ENCODE results near the gene HLA-DPB1.

HLA-DPB1 gene

GRCh38 chr6:33104887-33105286 lies 29.1 kb downstream of the HLA-DPB1 start:
- DNase-seq (ENCODE audit: low spot score), result no peak

- no peak for DNase-seq (ENCODE audit: low spot score)
Observed at GRCh38 chr6:33105386-33105785, 29.6 kb downstream of the HLA-DPB1 start.

DNA sequence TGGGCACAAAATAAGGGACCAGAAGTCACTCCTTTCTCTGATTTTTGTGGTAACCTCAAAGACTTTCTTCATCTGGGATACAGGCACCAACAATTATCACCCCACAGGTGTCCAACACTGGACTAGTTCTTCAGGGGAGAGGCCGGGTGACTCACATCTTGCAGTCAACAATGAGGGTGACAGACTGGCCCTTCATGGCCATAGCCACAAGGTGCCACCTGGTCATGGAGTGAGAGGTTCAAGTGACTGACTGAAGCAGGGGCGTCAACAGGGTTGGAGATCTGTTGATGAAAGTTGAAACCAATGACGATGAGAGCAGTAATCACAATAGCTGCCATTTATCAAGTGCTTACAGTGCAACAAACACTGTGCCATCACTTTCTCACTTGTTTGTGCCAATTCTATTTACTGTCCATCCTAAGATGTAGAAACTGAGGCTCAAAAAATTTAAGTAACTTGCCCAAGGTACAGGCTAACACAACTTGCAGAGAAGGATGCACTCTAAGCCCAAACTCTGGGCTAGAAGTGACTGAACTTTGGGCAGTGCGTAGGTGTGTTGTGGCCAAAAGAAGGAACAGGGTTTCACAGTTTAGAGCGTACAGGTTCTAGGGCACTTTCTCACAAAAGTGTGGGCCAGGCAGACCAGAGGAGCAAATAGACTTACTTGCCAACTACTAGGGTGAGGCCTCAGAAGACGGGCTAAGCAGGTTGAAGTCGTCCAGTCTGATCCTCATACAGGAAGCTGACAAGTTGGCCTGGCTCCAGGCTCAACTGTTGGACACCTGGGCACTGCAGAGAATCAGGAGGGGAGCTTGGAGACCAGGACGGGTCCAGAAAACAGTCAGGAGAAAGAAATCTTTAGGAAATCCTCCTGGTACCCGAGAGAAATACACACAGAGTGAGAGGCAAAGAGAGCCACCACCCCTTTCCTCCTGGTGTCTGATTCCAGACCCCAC lies 30.4 kb downstream of the HLA-DPB1 start:
- no peak for DNase-seq (ENCODE audit: low spot score)

- DNase-seq (ENCODE audit: low spot score), result no peak
Observed at GRCh38 chr6:33107641-33108040, 31.9 kb downstream of the HLA-DPB1 start.

- DNase-seq (ENCODE audit: low spot score), result no peak
Observed at GRCh38 chr6:33108307-33108706, 32.5 kb downstream of the HLA-DPB1 start.

- no peak for DNase-seq (ENCODE audit: low spot score)
Observed at GRCh38 chr6:33112148-33112547, 36.4 kb downstream of the HLA-DPB1 start.

DNA sequence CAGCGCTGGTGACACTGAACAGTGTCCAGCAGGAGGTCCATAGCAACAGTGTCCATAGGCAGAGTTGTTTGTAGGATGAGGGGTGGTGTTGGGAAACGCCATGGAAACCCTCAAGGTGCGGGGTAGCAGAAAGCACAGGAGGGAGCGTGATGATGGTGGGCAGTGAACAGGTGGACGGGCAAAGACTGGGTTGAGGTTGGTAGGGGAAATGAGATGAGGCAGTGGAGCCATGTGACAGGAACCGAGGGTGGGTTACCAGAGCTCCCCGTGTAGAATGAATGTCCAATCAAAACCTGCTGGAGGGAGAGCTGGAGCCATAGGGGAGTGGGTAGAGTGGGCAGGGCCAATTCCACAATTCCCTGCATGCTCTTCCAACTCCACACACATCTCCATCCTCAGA lies 38.0 kb downstream of the HLA-DPB1 start:
- DNase-seq (ENCODE audit: low spot score), result no peak

DNA sequence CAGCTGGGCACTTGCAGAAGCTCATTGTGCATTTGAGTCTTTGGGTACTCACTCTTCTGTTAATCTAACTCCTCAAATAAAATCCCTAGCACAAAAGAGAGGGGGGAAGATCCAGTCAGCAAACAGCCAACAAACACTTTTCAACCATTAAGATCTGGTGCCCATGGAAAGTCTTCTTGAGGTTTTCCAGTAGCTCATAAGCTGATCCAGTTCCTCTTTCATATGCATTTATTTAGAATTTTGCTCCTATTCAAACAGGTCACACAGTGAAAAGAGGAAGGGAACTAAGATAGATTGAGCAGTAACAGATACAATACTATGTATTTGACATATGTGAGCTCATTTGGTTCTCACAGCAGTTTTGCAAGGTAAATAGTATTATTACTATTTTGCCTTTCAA lies 38.6 kb downstream of the HLA-DPB1 start:
- DNase-seq (ENCODE audit: low spot score), result no peak

- DNase-seq (ENCODE audit: low spot score), result no peak
Observed at GRCh38 chr6:33116417-33116816, 40.6 kb downstream of the HLA-DPB1 start.

DNA sequence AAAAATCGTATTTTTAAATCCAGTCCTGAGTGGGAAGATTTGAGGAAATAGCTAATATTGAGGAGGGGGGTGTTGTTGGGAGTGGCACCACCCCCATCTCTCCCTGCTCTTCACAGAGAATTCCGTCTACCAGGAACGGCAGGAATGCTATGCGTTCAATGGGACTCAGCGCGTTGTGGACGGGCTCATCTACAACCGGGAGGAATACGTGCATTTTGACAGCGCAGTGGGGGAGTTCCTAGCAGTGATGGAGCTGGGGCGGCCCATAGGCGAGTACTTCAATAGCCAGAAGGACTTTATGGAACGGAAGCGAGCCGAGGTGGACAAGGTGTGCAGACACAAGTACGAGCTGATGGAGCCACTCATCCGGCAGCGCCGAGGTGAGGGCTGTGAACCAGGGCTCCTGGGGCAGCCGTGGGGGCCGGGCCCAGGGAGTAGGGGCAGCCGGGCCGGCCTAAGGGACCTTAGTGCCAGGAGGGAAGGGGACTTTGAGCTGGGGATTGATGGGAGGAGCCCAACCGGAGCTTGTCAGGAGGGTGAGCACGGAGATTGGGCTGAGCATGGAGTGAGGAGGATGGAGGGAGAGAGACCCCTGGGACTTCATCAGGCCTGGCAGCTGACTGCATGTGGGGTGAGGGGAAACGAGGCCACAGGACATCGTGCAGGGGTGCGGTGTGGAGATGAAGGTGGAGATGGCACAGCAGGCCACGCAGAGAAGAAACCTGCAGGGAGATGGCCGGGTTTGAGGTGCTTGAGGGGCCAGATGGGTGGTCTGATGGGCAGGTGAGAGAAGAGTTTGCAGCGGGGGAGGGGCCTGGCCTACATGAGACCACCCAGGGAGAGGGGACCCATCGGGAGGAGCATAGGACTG lies 41.3 kb downstream of the HLA-DPB1 start:
- DNase-seq (ENCODE audit: low spot score), result no peak

DNA sequence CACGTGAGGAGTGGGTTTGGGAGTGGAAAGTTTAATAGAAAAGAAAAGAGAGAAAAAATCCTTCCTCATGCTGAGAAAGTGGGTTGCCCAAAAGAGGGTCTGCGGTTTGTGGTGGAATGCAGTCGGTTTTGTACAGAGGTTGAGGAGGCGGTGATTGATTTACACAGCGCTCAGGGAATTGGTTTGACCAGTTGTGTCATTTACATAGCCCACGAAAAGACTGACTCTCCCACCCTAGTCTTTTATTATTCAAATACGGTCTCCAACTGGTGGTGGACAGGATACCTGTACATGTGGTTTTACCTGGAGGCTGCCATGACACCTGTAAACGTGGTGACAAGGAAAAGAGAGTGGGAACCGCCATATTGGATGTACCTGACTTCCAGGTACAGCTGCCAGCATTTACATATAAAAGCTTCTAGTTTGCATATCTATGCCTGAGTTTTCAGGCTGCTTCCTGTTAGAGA lies 42.1 kb downstream of the HLA-DPB1 start:
- DNase-seq (ENCODE audit: low spot score), result no peak

- no peak for DNase-seq (ENCODE audit: low spot score)
Observed at GRCh38 chr6:33118525-33119123, 42.8 kb downstream of the HLA-DPB1 start.

DNA sequence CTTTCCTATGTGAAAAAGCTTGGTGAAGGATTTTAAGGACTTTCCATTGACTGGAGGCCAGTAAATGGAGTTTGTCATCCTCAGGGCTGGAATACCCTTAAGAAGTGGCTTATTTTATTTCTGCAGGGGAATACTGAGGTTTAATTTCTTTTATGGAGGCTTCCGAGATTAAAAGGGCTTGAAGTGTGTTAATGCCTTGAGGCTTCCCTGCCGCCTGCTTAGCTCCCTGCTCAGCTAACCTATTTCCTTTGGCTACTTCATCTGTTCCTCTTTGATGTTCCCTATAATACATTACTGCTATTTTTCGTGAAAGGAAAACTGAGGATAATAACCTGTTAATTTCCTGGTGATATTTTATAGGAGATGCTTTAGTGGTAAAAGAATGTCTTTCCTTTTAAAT lies 44.2 kb downstream of the HLA-DPB1 start:
- no peak for DNase-seq (ENCODE audit: low spot score)

DNA sequence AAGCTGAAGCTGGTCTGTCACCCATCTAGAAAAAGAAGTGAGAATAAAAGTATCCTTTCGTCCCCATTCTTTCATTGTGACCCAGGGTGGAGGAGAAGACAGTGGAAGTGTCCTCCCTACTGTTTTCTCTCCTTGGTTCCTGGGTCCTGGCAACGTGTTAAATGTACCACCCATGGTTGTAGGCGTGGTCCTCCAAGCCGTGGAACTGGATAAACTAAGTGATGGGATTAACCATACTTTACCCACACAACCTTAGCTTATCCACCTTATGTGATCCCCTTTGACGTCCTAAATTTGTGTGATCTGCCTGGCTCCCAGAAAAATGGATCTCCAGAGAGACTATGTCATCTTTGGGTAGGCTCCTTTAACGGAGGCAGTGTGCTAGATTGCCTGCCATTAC lies 47.4 kb downstream of the HLA-DPB1 start:
- DNase-seq (ENCODE audit: low spot score), result no peak

- peak; percentile 37 for DNase-seq (ENCODE audit: low spot score)
Observed at GRCh38 chr6:33123732-33124524, 48.1 kb downstream of the HLA-DPB1 start.

GRCh38 chr6:33124525-33124901 lies 48.7 kb downstream of the HLA-DPB1 start:
- no peak for DNase-seq (ENCODE audit: low spot score)

DNA sequence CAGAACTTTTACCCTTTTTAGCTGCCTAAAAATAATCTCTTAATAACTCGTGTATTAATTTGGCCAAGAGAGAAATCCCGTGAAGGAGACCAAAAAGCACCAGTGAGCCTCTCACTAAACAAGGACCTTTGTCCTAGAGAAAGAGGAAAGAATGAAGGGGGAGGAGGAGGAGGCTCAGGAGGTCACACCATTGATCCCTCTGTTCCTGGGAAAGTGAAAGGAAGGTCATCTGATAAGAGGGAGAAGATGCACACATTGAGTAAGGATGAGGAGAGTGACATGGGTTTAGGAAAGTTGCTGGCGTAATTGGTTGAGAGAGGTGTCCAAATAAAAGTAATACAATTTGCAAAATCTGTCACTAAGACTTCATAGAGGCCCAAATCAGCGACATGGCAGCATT lies 49.2 kb downstream of the HLA-DPB1 start:
- no peak for DNase-seq (ENCODE audit: low spot score)

DNA sequence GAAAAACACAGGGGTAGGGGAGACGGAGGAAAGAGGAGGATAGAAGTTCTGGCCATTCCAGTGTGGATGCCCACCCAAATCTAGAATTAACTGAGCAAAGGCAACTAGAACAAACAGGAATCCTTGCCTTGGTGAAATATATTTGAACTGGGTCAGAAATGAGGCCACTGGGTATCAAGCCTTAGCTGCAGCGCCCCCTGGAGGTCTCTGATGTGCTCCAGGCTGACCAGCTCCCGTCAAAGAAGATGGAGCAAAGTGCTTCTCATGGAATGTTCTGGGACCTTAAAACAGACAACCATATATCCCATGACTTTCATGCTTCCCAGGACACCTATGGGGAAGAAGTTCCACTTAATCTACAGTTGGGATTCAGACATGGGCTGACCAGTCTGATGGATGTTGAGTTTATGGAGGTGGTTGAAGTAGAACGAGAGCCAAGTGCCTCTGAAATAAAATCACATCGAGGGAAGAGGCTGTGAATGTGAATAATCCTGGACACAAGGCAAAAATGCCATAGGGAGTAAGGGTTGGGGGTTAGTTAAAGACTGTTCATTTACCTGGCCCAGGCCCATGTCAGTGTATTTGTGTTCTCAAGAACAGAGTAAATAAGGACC lies 50.4 kb downstream of the HLA-DPB1 start:
- peak; percentile 46 for DNase-seq (ENCODE audit: low spot score)

DNA sequence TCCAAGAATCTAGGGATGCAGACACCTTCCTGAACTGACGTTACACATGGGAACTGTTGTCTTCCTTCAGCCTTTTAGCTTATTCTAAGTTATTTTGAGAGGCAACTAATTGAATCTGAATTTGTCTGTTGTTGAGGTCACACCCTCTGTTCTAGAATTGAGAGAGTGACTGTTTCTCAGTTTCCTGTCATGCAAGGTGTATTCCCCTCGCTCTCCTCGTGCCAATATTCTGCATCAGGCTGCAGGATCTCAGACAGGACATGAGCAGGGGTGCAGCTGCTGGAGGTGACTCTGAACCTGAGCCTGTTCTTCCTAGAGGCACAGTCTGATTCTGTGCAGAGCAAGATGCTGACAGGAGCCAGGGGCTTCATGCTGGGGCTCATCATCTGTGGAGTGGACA lies 52.5 kb downstream of the HLA-DPB1 start:
- no peak for DNase-seq (ENCODE audit: low spot score)

DNA sequence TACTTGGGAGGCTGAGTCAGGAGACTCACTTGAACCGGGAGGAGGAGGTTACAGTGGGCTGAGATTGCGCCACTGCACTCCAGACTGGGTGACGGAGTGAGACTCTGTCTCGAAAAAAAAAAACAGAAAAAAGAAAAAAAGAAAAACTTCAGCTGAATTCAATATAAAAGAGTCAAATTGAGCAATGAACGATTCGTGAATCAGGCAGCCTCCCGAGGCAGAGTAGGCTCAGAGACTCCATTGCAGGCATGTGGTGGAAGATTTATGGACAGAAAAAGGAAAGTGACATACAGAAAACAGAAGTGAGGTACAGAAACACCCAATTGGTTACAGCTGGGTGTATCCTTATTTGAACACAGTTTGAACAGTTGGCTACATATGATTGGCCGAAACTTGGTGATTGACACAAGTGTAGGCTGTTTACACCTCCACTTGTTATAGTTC lies 56.3 kb downstream of the HLA-DPB1 start:
- DNase-seq (ENCODE audit: low spot score), result no peak

- no peak for DNase-seq (ENCODE audit: low spot score)
Observed at GRCh38 chr6:33136310-33136900, 60.6 kb downstream of the HLA-DPB1 start.
